OCI-LY1 (cell line): ENCODE measurements around the gene MAP3K21.
A peak's percentile ranks its signal among the peaks of the same experiment; 100 is the strongest.

Experiments used
- H2AFZ ChIP-seq: fragments of 200-600 bp; sonication (generic), shearing (Covaris generic); 2 replicates; pipeline ENCODE4 v1.6.0; 2014; ENCODE audit warnings: antibody characterized with exemption, mild to moderate bottlenecking, low read length
- H3F3A ChIP-seq: fragments of 200-600 bp; sonication (generic), shearing (Covaris generic); 2 replicates; pipeline ENCODE4 v1.6.0; 2014; ENCODE audit warnings: mild to moderate bottlenecking, antibody characterized with exemption, low read length, moderate library complexity; ENCODE audit not compliant: insufficient read depth
- H3K27ac ChIP-seq: fragments of 200-600 bp; sonication (generic); 2 replicates; pipeline ENCODE4 v1.5.1; 2014; ENCODE audit warnings: low read length, mixed run types, mild to moderate bottlenecking, low read depth; ENCODE audit not compliant: poor library complexity, severe bottlenecking
- H3K27me3 ChIP-seq: fragments of 200-600 bp; sonication (generic); 2 replicates; pipeline ENCODE4 v1.6.0; 2014; ENCODE audit warnings: antibody characterized with exemption, mild to moderate bottlenecking, low read length, moderate library complexity; ENCODE audit not compliant: insufficient read depth
- H3K36me3 ChIP-seq: fragments of 200-600 bp; sonication (generic); 2 replicates; pipeline ENCODE4 v1.6.1; 2014; ENCODE audit warnings: mild to moderate bottlenecking, antibody characterized with exemption, low read length, moderate library complexity, mixed read lengths; ENCODE audit not compliant: insufficient read depth
- H3K4me1 ChIP-seq: fragments of 200-600 bp; sonication (generic); 2 replicates; pipeline ENCODE4 v1.5.1; 2014; ENCODE audit warnings: mild to moderate bottlenecking, low read length, moderate library complexity; ENCODE audit not compliant: insufficient read depth, severe bottlenecking
- H3K4me2 ChIP-seq: fragments of 200-600 bp; sonication (generic), shearing (Covaris generic); 2 replicates; pipeline ENCODE4 v1.6.1; 2014; ENCODE audit warnings: low read length
- H3K4me3 ChIP-seq: fragments of 200-600 bp; sonication (generic); 2 replicates; pipeline ENCODE4 v1.5.1; 2014; ENCODE audit warnings: low read length, low read depth, mild to moderate bottlenecking, mixed read lengths; ENCODE audit not compliant: poor library complexity, severe bottlenecking
- H3K79me2 ChIP-seq: fragments of 200-600 bp; shearing (Covaris generic); 2 replicates; pipeline ENCODE4 v1.6.1; 2016; ENCODE audit warnings: mixed run types, low read length, mixed read lengths; ENCODE audit not compliant: insufficient read depth
- H3K9ac ChIP-seq: fragments of 200-600 bp; sonication (generic), shearing (Covaris generic); 2 replicates; pipeline ENCODE4 v1.6.1; 2014; ENCODE audit warnings: mild to moderate bottlenecking, low read length, mixed read lengths
- H3K9me2 ChIP-seq: fragments of 200-600 bp; sonication (generic), shearing (Covaris generic); 2 replicates; pipeline ENCODE4 v1.6.1; 2014; ENCODE audit warnings: low read depth, mild to moderate bottlenecking, low read length, mixed read lengths
- H3K9me3 ChIP-seq: fragments of 200-600 bp; shearing (Covaris generic); 2 replicates; pipeline ENCODE4 v1.6.1; 2014; ENCODE audit warnings: low read length, mixed read lengths
- H4K20me1 ChIP-seq: fragments of 200-600 bp; sonication (generic), shearing (Covaris generic); 2 replicates; pipeline ENCODE4 v1.6.0; 2016; ENCODE audit warnings: mild to moderate bottlenecking, low read length; ENCODE audit not compliant: insufficient read depth
- CTCF ChIP-seq: fragments of 200-600 bp; sonication (generic), shearing (Covaris generic); IDR thresholded peaks from 2 replicates; pipeline ENCODE4 v1.5.1; 2017; ENCODE audit warnings: mild to moderate bottlenecking, antibody characterized with exemption, low read length, moderate library complexity, mixed read lengths
- EZH2 ChIP-seq: fragments of 200-600 bp; sonication (generic), shearing (Covaris generic); IDR thresholded peaks from 2 replicates; pipeline ENCODE4 v1.8.0; 2017; ENCODE audit warnings: borderline replicate concordance, mixed run types, mild to moderate bottlenecking, antibody characterized with exemption, low read length, moderate library complexity, mixed read lengths

The MAP3K21 gene

GRCh38 chr1:233364695-233365539, 37.4 kb downstream of the MAP3K21 start:
- no peak overlapping the region for H3K4me2 ChIP-seq
- H4K20me1 ChIP-seq = no peaks in the 10 kb centered on the region
- TF ChIP-seq CTCF (peak; percentile 61), EZH2 (no peak)
- H3K27ac ChIP-seq = no peak overlapping the region
- no peaks in the 10 kb centered on the region for H3K79me2 ChIP-seq
- no peaks in the 10 kb centered on the region for H3K9me3 ChIP-seq
- no peaks in the 10 kb centered on the region for H3K27me3 ChIP-seq
- no peaks in the 10 kb centered on the region for H3K9me2 ChIP-seq
- H3F3A ChIP-seq = no peaks in the 10 kb centered on the region
- H2AFZ ChIP-seq = no peak overlapping the region
- no peaks in the 10 kb centered on the region for H3K4me1 ChIP-seq
- no peak overlapping the region for H3K4me3 ChIP-seq
- H3K36me3 ChIP-seq = no peaks in the 10 kb centered on the region
- no peak overlapping the region for H3K9ac ChIP-seq

GRCh38 chr1:233366575-233366974, 39.1 kb downstream of the MAP3K21 start:
- Histone ChIP-seq H3K9me2 (no peaks in the 10 kb centered on the region), H3K27ac (no peak overlapping the region), H3K79me2 (no peaks in the 10 kb centered on the region), H3K4me1 (no peaks in the 10 kb centered on the region), H3K9me3 (no peaks in the 10 kb centered on the region), H3F3A (no peaks in the 10 kb centered on the region), H3K4me3 (no peak overlapping the region), H3K27me3 (no peaks in the 10 kb centered on the region), H3K4me2 (no peak overlapping the region), H3K9ac (no peak overlapping the region), H3K36me3 (no peaks in the 10 kb centered on the region), H2AFZ (no peak overlapping the region), H4K20me1 (no peaks in the 10 kb centered on the region)
- no peak for TF ChIP-seq EZH2
- TF ChIP-seq CTCF = no peak

- no peaks in the 10 kb centered on the region for H3K4me1 ChIP-seq
These were observed 39.7 kb downstream of the MAP3K21 start for GRCh38 chr1:233367057-233367803.

More at GRCh38 chr1:233367057-233367803, 39.7 kb downstream of the MAP3K21 start:
- no peak overlapping the region for H3K27ac ChIP-seq
- no peak overlapping the region for H3K9ac ChIP-seq
- no peaks in the 10 kb centered on the region for H3K79me2 ChIP-seq
- H3K27me3 ChIP-seq = no peaks in the 10 kb centered on the region
- H3F3A ChIP-seq = no peaks in the 10 kb centered on the region
- H3K4me2 ChIP-seq = no peak overlapping the region
- no peaks in the 10 kb centered on the region for H3K9me3 ChIP-seq
- H4K20me1 ChIP-seq = no peaks in the 10 kb centered on the region
- TF ChIP-seq EZH2 (no peak), CTCF (no peak)
- H2AFZ ChIP-seq = no peak overlapping the region
- H3K4me3 ChIP-seq = no peak overlapping the region
- no peaks in the 10 kb centered on the region for H3K9me2 ChIP-seq
- H3K36me3 ChIP-seq = no peaks in the 10 kb centered on the region
